Right cardiac atrium (tissue), 5 donors: ENCODE measurements around the gene KIAA0513. TPM values are rescaled to one million over a fixed set of nuclear protein-coding genes. Genes with fewer than 3 reads are reported as not detected.

ENCODE experiments used
- ATAC-seq, 2 donors: fragments of 200-7000 bp; cut with Tn5 transposase; one replicate each; pipeline versions ENCODE4 v1.8.0 to v1.9.1; 2020; ENCODE audit warnings: moderate library complexity in 2 of 2, mild to moderate bottlenecking in 1 of 2
- DNase-seq, 3 donors: peaks; one replicate each; pipeline ENCODE4 v3.0.0-alpha.2; 2020
- H3K27ac ChIP-seq: one replicate; pipeline ENCODE4 v1.5.1; 2013; ENCODE audit warnings: mild to moderate bottlenecking, low read length, control low read depth, moderate library complexity
- H3K27me3 ChIP-seq: one replicate; pipeline ENCODE4 v1.6.1; 2013; ENCODE audit not compliant: control insufficient read depth, insufficient read depth
- H3K4me1 ChIP-seq: one replicate; pipeline ENCODE4 v1.6.1; 2013; ENCODE audit warnings: low read length; ENCODE audit not compliant: control insufficient read depth, insufficient read depth
- H3K4me3 ChIP-seq: one replicate; pipeline ENCODE4 v1.5.1; 2013; ENCODE audit warnings: low read length, control low read depth
- H3K9me3 ChIP-seq: one replicate; pipeline ENCODE4 v1.6.1; 2013; ENCODE audit warnings: low read length; ENCODE audit not compliant: control insufficient read depth
- WGBS: extraction: QIAGEN DNeasy Blood & Tissue Kit; methylation state at CpG from one replicate; pipeline ENCODE4 v1.1.7; 2013; 5-methylcytosine and 5-hydroxymethylcytosine counted together
- intact Hi-C, 4 donors: fragments of 100-400 bp; cut with DNase I; formaldehyde crosslinking; loops; one replicate each; pipeline versions ENCODE4 v1.11.0 to v1.14.0; 2022 to 2023
- polyA plus RNA-seq: library from polyadenylated mRNA; stranded (reverse); fragments of 200-250 nt; gene quantifications from one replicate; pipeline ENCODE4 v1.2.3, GENCODE V29; 2013
- total RNA-seq, 4 donors: library from RNA; stranded (reverse); fragmentation: NEBNext Ultra II Directional; extraction: Animal tissue kit (Norgen Biotek cat#: 25700); gene quantifications; one replicate each; pipeline ENCODE4 v1.2.1, GENCODE V29; 2021
- donor health status: healthy with polysubstance abuse.
- donor health status: DM: no; HTN: yes; CAD: no.
- donor health status: DM: no; HTN: no; CAD: no.
- donor health status: DM: no; HTN: yes; CAD: no; lungs with severe emphysema.
- donor health status: DM: yes; HTN: yes; CAD: no.

KIAA0513 gene
- total and polyA plus RNA-seq, 5 donors = 6.7 to 13.5 (median 12.2) TPM

- Histone ChIP-seq H3K27ac (no peak overlapping the region), H3K4me3 (no peak overlapping the region), H3K4me1 (no peaks in the 10 kb centered on the region), H3K27me3 (no peaks in the 10 kb centered on the region), H3K9me3 (no peaks in the 10 kb centered on the region)
- intact Hi-C loops = no loop called here
- 74% methylated on average over 11 of the region's 11 CpGs for WGBS
- ATAC-seq (peak in 1 of 2 donors; percentile 68), DNase-seq (peak in 2 of 3 donors; percentile 30 to 41)
Observed at GRCh38 chr16:85062845-85063244, 35.2 kb downstream of the KIAA0513 start.

GRCh38 chr16:85064186-85064585 is 36.6 kb downstream of the KIAA0513 start:
- ATAC-seq = no peak
- 85% methylated on average over 6 of the region's 6 CpGs for WGBS

GRCh38 chr16:85065099-85065498 is 37.5 kb downstream of the KIAA0513 start:
- DNase-seq = no peak

More at GRCh38 chr16:85064186-85064585, 36.6 kb downstream of the KIAA0513 start:
- H3K4me3 ChIP-seq = no peak overlapping the region
- intact Hi-C loops = no loop called here
- H3K9me3 ChIP-seq = no peaks in the 10 kb centered on the region
- H3K27ac ChIP-seq = no peak overlapping the region
- H3K4me1 ChIP-seq = no peaks in the 10 kb centered on the region
- peak in 1 of 3 donors; percentile 13 for DNase-seq
- no peaks in the 10 kb centered on the region for H3K27me3 ChIP-seq

DNA sequence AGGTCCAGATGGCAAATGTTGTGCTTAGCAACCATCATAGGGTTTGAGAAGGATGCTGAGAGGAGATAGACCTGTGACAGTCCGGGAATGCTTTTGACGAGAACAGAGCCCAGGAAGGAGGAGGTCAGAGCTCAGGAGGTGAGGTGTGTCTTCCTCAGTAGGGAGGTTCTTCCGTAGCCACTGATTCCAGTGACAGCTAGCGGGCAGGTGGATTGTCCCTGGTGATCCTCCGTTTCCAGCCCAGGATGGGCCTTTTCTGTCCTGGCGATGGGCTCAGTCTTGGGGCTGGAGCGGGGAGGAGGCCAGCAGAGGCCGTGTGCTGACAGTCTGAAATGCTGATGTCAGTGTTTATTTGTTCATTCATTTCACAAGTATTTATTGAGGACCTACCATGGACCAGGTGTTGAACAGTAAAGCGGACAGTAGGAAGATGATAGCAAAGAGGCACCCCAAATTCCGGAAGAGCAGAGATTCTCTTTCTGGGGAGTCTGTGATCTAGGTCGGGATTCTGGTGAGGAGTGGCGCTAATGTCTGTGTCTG is 38.8 kb downstream of the KIAA0513 start:
- ATAC-seq = no peak
- Histone ChIP-seq H3K9me3 (no peaks in the 10 kb centered on the region), H3K4me3 (no peak overlapping the region), H3K4me1 (no peaks in the 10 kb centered on the region), H3K27me3 (no peaks in the 10 kb centered on the region), H3K27ac (no peak overlapping the region)
- intact Hi-C loops = no loop called here
- DNase-seq = peak in 2 of 3 donors; percentile 3 to 13
- WGBS = 86% methylated on average over 12 of the region's 12 CpGs

More at GRCh38 chr16:85065099-85065498, 37.5 kb downstream of the KIAA0513 start:
- Histone ChIP-seq H3K9me3 (no peaks in the 10 kb centered on the region), H3K4me1 (no peaks in the 10 kb centered on the region), H3K4me3 (no peak overlapping the region), H3K27ac (no peak overlapping the region), H3K27me3 (no peaks in the 10 kb centered on the region)
- WGBS = 92% methylated on average over 13 of the region's 13 CpGs
- no peak for ATAC-seq
- intact Hi-C loops = no loop called here

DNA sequence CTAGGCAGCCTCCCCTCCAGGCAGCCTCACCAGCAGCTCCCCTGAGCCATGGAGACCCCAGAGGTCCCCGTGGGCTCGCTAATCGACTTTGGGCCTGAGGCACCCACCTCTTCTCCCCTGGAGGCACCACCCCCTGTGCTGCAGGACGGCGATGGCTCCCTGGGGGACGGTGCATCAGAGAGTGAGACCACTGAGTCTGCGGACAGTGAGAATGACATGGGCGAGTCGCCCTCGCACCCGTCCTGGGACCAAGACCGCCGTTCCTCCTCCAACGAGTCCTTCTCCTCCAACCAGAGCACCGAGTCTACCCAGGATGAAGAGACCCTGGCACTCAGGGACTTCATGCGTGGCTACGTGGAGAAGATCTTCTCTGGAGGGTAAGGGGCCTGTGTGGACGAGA is 39.4 kb downstream of the KIAA0513 start:
- H3K9me3 ChIP-seq = no peaks in the 10 kb centered on the region
- ATAC-seq (no peak), DNase-seq (peak in 2 of 3 donors; percentile 16 to 49)
- H3K27me3 ChIP-seq = no peaks in the 10 kb centered on the region
- WGBS = 95% methylated on average over 18 of the region's 18 CpGs
- H3K4me1 ChIP-seq = no peaks in the 10 kb centered on the region
- intact Hi-C loops = no loop called here
- no peak overlapping the region for H3K27ac ChIP-seq
- no peak overlapping the region for H3K4me3 ChIP-seq

- H3K4me1 ChIP-seq = no peaks in the 10 kb centered on the region
- H3K9me3 ChIP-seq = no peaks in the 10 kb centered on the region
- H3K4me3 ChIP-seq = no peak overlapping the region
- no peak for ATAC-seq
- intact Hi-C loops = no loop called here
- WGBS = 94% methylated on average over 8 of the region's 8 CpGs
- DNase-seq = peak in 1 of 3 donors; percentile 17
- no peaks in the 10 kb centered on the region for H3K27me3 ChIP-seq
- no peak overlapping the region for H3K27ac ChIP-seq
Observed at GRCh38 chr16:85067426-85067825, 39.8 kb downstream of the KIAA0513 start.

- intact Hi-C loops = no loop called here
- WGBS = 94% methylated on average over 8 of the region's 8 CpGs
- Histone ChIP-seq H3K4me1 (no peaks in the 10 kb centered on the region), H3K9me3 (no peaks in the 10 kb centered on the region), H3K27me3 (no peaks in the 10 kb centered on the region), H3K27ac (no peak overlapping the region), H3K4me3 (no peak overlapping the region)
- ATAC-seq (no peak), DNase-seq (peak in 2 of 3 donors; percentile 19 to 20)
Observed at GRCh38 chr16:85068746-85069145, 41.2 kb downstream of the KIAA0513 start.

DNA sequence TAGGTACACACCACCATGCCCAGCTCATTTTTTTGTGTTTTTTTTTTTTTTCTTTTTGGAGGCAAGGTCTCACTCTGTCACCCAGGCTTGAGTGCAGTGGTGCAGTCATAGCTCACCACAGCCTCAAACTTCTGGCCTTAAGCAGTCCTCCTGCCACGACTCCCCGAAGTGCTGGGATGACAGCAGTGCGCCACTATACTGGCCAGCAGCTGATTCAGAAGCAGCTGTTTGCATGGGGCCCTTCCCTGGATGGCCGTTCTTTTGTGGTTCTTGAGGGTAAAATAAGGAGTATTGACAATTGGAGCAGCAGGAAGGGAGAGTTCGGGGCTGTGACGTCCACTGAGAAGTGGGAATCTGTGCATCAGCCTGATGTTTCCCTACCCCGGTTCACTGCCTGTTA is 41.6 kb downstream of the KIAA0513 start:
- H3K27ac ChIP-seq = no peak overlapping the region
- WGBS = 91% methylated on average over 7 of the region's 7 CpGs
- H3K9me3 ChIP-seq = no peaks in the 10 kb centered on the region
- H3K4me3 ChIP-seq = no peak overlapping the region
- intact Hi-C loops = no loop called here
- ATAC-seq (no peak), DNase-seq (peak in 2 of 3 donors; percentile 5 to 13)
- H3K4me1 ChIP-seq = no peaks in the 10 kb centered on the region
- no peaks in the 10 kb centered on the region for H3K27me3 ChIP-seq

DNA sequence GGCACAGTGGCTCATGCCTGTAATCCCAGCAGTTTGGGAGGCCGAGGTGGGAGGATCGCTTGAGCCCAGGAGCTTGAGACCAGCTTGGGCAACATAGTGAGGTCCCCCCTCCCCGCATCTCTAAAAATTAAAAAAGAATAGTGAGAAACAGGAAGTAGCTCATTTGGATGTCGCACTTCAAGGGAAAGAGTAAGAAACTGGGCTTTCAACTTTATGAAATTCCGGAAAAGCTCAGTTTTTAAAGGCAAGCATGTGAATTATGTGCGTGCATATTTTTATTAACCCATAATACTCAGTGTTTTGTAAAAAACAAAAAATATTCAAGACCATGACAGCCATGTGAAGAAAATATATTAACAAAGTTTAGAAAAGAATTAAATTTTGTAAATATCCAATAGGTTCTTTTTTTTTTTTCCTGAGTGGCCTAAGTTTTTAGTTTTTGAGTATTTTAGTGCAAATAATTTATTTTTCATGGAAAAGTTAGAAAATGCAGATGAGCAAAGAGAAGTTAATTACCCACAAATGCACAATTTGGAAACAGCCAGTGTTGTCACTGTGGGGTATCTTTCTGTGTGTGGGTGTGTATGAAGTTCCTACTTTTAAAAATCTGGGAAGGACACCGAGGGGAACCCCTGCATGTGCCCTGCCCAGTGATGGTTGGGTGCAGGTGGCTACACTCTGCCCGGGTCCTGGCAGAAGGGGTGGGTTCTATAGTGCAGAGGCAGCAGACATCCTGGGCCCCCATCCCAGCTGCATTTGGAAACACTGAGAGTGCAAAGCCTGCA is 44.7 kb downstream of the KIAA0513 start:
- peak in 1 of 2 donors; percentile 18 for ATAC-seq
- WGBS = 60% methylated on average over 8 of the region's 8 CpGs
- H3K4me1 ChIP-seq = no peaks in the 10 kb centered on the region
- DNase-seq = peak in 2 of 3 donors; percentile 17 to 41
- no peak overlapping the region for H3K27ac ChIP-seq
- no peak overlapping the region for H3K4me3 ChIP-seq
- no peaks in the 10 kb centered on the region for H3K9me3 ChIP-seq
- intact Hi-C loops = loop anchor here in 1 of 4 donors (10.0 kb wide), 1 partner anchor 63 kb away; no protein-coding TSS in a partner anchor
- no peaks in the 10 kb centered on the region for H3K27me3 ChIP-seq

GRCh38 chr16:85072947-85073346 is 45.4 kb downstream of the KIAA0513 start:
- peak; percentile 87 to 91 for ATAC-seq

DNA sequence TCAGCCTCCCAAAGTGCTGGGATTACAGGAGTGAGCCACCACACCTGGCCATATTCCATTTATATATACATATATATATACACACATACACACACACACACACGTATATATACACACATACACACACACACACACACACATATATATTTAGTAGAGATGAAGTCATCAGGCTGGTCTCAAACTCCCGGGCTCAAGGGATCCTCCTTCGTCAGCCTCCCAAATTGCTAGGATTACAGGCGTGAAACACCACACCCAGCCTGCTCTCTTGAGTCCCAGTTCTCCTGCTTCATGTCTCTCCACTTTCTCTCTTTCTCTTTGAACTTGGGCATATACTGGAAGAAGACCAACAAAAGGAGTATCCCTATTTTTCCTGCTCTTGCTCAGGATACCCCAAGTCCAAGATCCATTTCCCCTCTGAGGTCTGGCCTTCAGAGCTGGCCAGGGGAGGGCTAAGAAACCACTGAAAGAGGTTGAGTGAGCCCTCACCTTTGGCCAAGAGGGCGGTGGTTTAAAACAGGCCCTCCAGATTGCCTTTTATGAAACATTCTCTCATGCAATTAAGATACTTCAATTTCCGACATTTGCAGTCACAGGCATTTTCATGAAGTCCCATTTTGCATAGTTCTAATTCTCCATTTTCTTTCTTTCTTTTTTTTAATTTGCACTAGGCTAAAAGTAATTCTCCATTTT is 46.8 kb downstream of the KIAA0513 start:
- H3K27me3 ChIP-seq = no peaks in the 10 kb centered on the region
- DNase-seq = peak in 1 of 3 donors; percentile 2
- no peak for ATAC-seq
- H3K9me3 ChIP-seq = no peaks in the 10 kb centered on the region
- no peak overlapping the region for H3K4me3 ChIP-seq
- intact Hi-C loops = loop anchor here in 1 of 4 donors (10.0 kb wide), 1 partner anchor 60 kb away; no protein-coding TSS in a partner anchor
- H3K4me1 ChIP-seq = no peaks in the 10 kb centered on the region
- no peak overlapping the region for H3K27ac ChIP-seq
- 92% methylated on average over 6 of the region's 6 CpGs for WGBS

More at GRCh38 chr16:85072947-85073346, 45.4 kb downstream of the KIAA0513 start:
- DNase-seq = peak; percentile 84 to 90 (median 87)
- Histone ChIP-seq H3K4me1 (no peaks in the 10 kb centered on the region), H3K27me3 (no peaks in the 10 kb centered on the region), H3K27ac (no peak overlapping the region), H3K4me3 (no peak overlapping the region), H3K9me3 (no peaks in the 10 kb centered on the region)
- intact Hi-C loops = loop anchor here in 1 of 4 donors (10.0 kb wide), 1 partner anchor 62 kb away; no protein-coding TSS in a partner anchor
- 49% methylated on average over 13 of the region's 13 CpGs for WGBS
